Measurements from ENCODE around the gene SUSD2. TPM values are rescaled to one million over a fixed set of nuclear protein-coding genes. Genes with fewer than 3 reads are reported as not detected.

SUSD2 gene
- total and polyA plus RNA-seq, 2 experiments from 2014 or later = 9.7 to 10.8 TPM

GRCh38 chr22:24190596-24191208 lies 9.4 kb downstream of the SUSD2 start:
- 90% methylated on average over 7 of the region's 8 CpGs for WGBS (ENCODE audit: low lambda C conversion rate, missing lambda C conversion rate)
- Histone ChIP-seq H3K9me3 (ENCODE audit: low read depth) (no peaks in the 10 kb centered on the region), H3K27me3 (no peaks in the 10 kb centered on the region), H3K79me2 (no peaks in the 10 kb centered on the region), H3K4me3 (no peak overlapping the region), H3K27ac (no peak overlapping the region), H3K9me2 (replicated peaks; ENCODE audit: insufficient read depth) (no peaks in the 10 kb centered on the region), H4K20me1 (ENCODE audit: insufficient read depth, poor library complexity, severe bottlenecking) (no peaks in the 10 kb centered on the region), H3K4me2 (no peak overlapping the region), H3K4me1 (ENCODE audit: insufficient read depth) (no peaks in the 10 kb centered on the region), H2AFZ (no peak overlapping the region), H3K36me3 (replicated peaks; ENCODE audit: insufficient read depth, low read depth) (no peaks in the 10 kb centered on the region)
- no peak for DNase-seq (ENCODE audit: low spot score)
- TF ChIP-seq EZH2phosphoT487 (IDR thresholded peaks at IDR 0.05; ENCODE audit: low read depth, severe bottlenecking, unreplicated experiment) (no peak), EZH2 (IDR thresholded peaks at IDR 0.05; ENCODE audit: borderline replicate concordance) (no peak), CTCF (IDR thresholded peaks at IDR 0.05; ENCODE audit: poor library complexity) (no peak)

GRCh38 chr22:24191381-24191841 lies 10.1 kb downstream of the SUSD2 start:
- no peak overlapping the region for H3K4me3 ChIP-seq
- no peaks in the 10 kb centered on the region for H3K27me3 ChIP-seq
- no peak overlapping the region for H3K27ac ChIP-seq
- H3K4me2 ChIP-seq = no peak overlapping the region
- no peaks in the 10 kb centered on the region for H3K4me1 ChIP-seq (ENCODE audit: insufficient read depth)
- no peaks in the 10 kb centered on the region for H3K9me3 ChIP-seq (ENCODE audit: low read depth)
- no peak overlapping the region for H2AFZ ChIP-seq
- H4K20me1 ChIP-seq (ENCODE audit: insufficient read depth, poor library complexity, severe bottlenecking) = no peaks in the 10 kb centered on the region
- no peak for DNase-seq (ENCODE audit: low spot score)
- H3K36me3 ChIP-seq (replicated peaks; ENCODE audit: insufficient read depth, low read depth) = no peaks in the 10 kb centered on the region
- TF ChIP-seq EZH2 (IDR thresholded peaks at IDR 0.05; ENCODE audit: borderline replicate concordance) (no peak), EZH2phosphoT487 (IDR thresholded peaks at IDR 0.05; ENCODE audit: low read depth, severe bottlenecking, unreplicated experiment) (no peak), CTCF (IDR thresholded peaks at IDR 0.05; ENCODE audit: poor library complexity) (no peak)
- H3K79me2 ChIP-seq = no peaks in the 10 kb centered on the region
- WGBS (ENCODE audit: low lambda C conversion rate, missing lambda C conversion rate) = 94% methylated on average over 12 of the region's 12 CpGs
- no peaks in the 10 kb centered on the region for H3K9me2 ChIP-seq (replicated peaks; ENCODE audit: insufficient read depth)

- no peaks in the 10 kb centered on the region for H3K27me3 ChIP-seq
- WGBS (ENCODE audit: low lambda C conversion rate, missing lambda C conversion rate) = 95% methylated on average over 5 of the region's 5 CpGs
These were observed 10.6 kb downstream of the SUSD2 start for GRCh38 chr22:24191893-24192292.

More at GRCh38 chr22:24191893-24192292, 10.6 kb downstream of the SUSD2 start:
- Histone ChIP-seq H3K9me2 (replicated peaks; ENCODE audit: insufficient read depth) (no peaks in the 10 kb centered on the region), H2AFZ (no peak overlapping the region), H3K4me1 (ENCODE audit: insufficient read depth) (no peaks in the 10 kb centered on the region), H3K4me3 (no peak overlapping the region), H3K79me2 (no peaks in the 10 kb centered on the region), H3K9me3 (ENCODE audit: low read depth) (no peaks in the 10 kb centered on the region), H3K36me3 (replicated peaks; ENCODE audit: insufficient read depth, low read depth) (no peaks in the 10 kb centered on the region), H4K20me1 (ENCODE audit: insufficient read depth, poor library complexity, severe bottlenecking) (no peaks in the 10 kb centered on the region), H3K27ac (no peak overlapping the region), H3K4me2 (no peak overlapping the region)
- no peak for DNase-seq (ENCODE audit: low spot score)
- TF ChIP-seq EZH2 (IDR thresholded peaks at IDR 0.05; ENCODE audit: borderline replicate concordance) (no peak), EZH2phosphoT487 (IDR thresholded peaks at IDR 0.05; ENCODE audit: low read depth, severe bottlenecking, unreplicated experiment) (no peak), CTCF (IDR thresholded peaks at IDR 0.05; ENCODE audit: poor library complexity) (no peak)
